HG02798 (cell line): ENCODE measurements around the gene ZDHHC14.
A peak's percentile ranks its signal among the peaks of the same experiment; 100 is the strongest.
"Not testable (repeated sequence)": the region's sequence is repeated elsewhere in the genome, so short reads cannot be mapped to it uniquely, and the experiment has no call there.

Experiments used
- ATAC-seq: cut with Tn5 transposase; IDR thresholded peaks from one replicate; pipeline ENCODE4 v1.9.1; 2021; ENCODE audit warnings: mild to moderate bottlenecking; ENCODE audit not compliant: unreplicated experiment, poor library complexity

ZDHHC14 gene

GRCh38 chr6:157586088-157586414 is 205.1 kb downstream of the ZDHHC14 start:
- no peak for ATAC-seq

GRCh38 chr6:157586476-157587126 is 205.6 kb downstream of the ZDHHC14 start:
- ATAC-seq: no peak

GRCh38 chr6:157587127-157587926 is 206.3 kb downstream of the ZDHHC14 start:
- ATAC-seq: no peak

GRCh38 chr6:157590654-157591053 is 209.7 kb downstream of the ZDHHC14 start:
- ATAC-seq: not testable (repeated sequence)

GRCh38 chr6:157592541-157592940 is 211.6 kb downstream of the ZDHHC14 start:
- no peak for ATAC-seq

- no peak for ATAC-seq
Observed at GRCh38 chr6:157592980-157593379, 212.0 kb downstream of the ZDHHC14 start.

GRCh38 chr6:157593596-157593995 is 212.6 kb downstream of the ZDHHC14 start:
- ATAC-seq: no peak

- ATAC-seq: no peak
Observed at GRCh38 chr6:157594292-157594691, 213.3 kb downstream of the ZDHHC14 start.

- no peak for ATAC-seq
Observed at GRCh38 chr6:157595768-157596167, 214.8 kb downstream of the ZDHHC14 start.

GRCh38 chr6:157596461-157596860 is 215.5 kb downstream of the ZDHHC14 start:
- no peak for ATAC-seq

- ATAC-seq: no peak
Observed at GRCh38 chr6:157596886-157597285, 215.9 kb downstream of the ZDHHC14 start.

- ATAC-seq: peak; percentile 58
Observed at GRCh38 chr6:157597461-157598312, 216.7 kb downstream of the ZDHHC14 start.

- no peak for ATAC-seq
Observed at GRCh38 chr6:157599191-157599590, 218.2 kb downstream of the ZDHHC14 start.

- no peak for ATAC-seq
Observed at GRCh38 chr6:157600807-157601206, 219.8 kb downstream of the ZDHHC14 start.

- ATAC-seq: no peak
Observed at GRCh38 chr6:157602521-157603295, 221.7 kb downstream of the ZDHHC14 start.

GRCh38 chr6:157603314-157603940 is 222.4 kb downstream of the ZDHHC14 start:
- ATAC-seq: no peak

GRCh38 chr6:157603971-157604370 is 223.0 kb downstream of the ZDHHC14 start:
- ATAC-seq: no peak

GRCh38 chr6:157604816-157605215 is 223.8 kb downstream of the ZDHHC14 start:
- ATAC-seq: no peak

GRCh38 chr6:157605484-157605883 is 224.5 kb downstream of the ZDHHC14 start:
- ATAC-seq: no peak

- ATAC-seq: no peak
Observed at GRCh38 chr6:157606516-157606915, 225.5 kb downstream of the ZDHHC14 start.
